ENCODE data around the gene RTCA.

- TF ChIP-seq CTCF (IDR thresholded peaks at IDR 0.05) (no peak), POLR2A (IDR thresholded peaks at IDR 0.05) (no peak)
Observed at GRCh38 chr1:100304227-100304626, 38.2 kb downstream of the RTCA start.
